ENCODE results near the gene LRP4. TPM values are rescaled to one million over a fixed set of nuclear protein-coding genes. Genes with fewer than 3 reads are reported as not detected.

Gene LRP4
- total RNA-seq, 1 donor from 2014 or later, result 49.3 TPM

DNA sequence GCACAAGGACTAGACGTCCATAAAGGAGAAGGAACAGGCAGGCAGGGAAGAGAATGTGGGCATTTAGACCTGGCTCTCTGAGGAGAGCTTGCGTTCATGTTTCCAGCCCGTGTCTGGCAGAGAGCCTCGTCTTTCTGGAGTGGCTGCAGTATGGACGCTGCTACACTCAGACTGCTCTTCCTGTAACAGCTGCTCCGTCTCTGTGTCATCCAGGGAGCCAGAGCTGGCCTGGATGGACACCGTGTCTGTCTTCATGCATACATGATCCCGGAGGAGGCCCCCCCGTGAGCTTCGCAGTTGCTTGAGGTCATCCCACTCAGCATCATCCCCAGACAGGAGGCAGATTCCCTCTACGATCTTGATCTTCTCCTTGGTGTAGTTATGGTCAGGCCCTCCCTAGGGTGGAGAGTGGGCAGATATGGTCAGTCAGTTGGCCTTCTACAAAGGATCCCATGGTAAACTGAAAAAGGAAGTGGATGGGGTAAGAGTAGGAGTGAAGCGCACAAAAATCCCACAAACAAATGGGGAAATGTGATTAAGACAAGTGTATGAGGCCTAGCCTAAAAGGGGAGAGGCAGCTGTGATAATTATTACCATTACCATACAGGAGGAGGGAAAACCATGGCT, 59.3 kb downstream of the LRP4 start:
- no peaks in the 10 kb centered on the region for H3K4me1 Mint-ChIP-seq (ENCODE audit: unreplicated experiment)
- no peak overlapping the region for H3K27ac Mint-ChIP-seq (ENCODE audit: unreplicated experiment)
- DNase-seq (ENCODE audit: extremely low spot score, unreplicated experiment), result no peak
- H3K36me3 Mint-ChIP-seq (ENCODE audit: unreplicated experiment), result peaks cover 37% of the 10 kb centered on the region
- TF ChIP-seq, protein P1, sequence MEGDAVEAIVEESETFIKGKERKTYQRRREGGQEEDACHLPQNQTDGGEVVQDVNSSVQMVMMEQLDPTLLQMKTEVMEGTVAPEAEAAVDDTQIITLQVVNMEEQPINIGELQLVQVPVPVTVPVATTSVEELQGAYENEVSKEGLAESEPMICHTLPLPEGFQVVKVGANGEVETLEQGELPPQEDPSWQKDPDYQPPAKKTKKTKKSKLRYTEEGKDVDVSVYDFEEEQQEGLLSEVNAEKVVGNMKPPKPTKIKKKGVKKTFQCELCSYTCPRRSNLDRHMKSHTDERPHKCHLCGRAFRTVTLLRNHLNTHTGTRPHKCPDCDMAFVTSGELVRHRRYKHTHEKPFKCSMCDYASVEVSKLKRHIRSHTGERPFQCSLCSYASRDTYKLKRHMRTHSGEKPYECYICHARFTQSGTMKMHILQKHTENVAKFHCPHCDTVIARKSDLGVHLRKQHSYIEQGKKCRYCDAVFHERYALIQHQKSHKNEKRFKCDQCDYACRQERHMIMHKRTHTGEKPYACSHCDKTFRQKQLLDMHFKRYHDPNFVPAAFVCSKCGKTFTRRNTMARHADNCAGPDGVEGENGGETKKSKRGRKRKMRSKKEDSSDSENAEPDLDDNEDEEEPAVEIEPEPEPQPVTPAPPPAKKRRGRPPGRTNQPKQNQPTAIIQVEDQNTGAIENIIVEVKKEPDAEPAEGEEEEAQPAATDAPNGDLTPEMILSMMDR (IDR thresholded peaks at IDR 0.05), result no peak
- no peaks in the 10 kb centered on the region for H3K9me3 Mint-ChIP-seq (ENCODE audit: unreplicated experiment)
- H3K4me3 Mint-ChIP-seq (ENCODE audit: unreplicated experiment), result no peak overlapping the region
- no peaks in the 10 kb centered on the region for H3K27me3 Mint-ChIP-seq (ENCODE audit: unreplicated experiment)

DNA sequence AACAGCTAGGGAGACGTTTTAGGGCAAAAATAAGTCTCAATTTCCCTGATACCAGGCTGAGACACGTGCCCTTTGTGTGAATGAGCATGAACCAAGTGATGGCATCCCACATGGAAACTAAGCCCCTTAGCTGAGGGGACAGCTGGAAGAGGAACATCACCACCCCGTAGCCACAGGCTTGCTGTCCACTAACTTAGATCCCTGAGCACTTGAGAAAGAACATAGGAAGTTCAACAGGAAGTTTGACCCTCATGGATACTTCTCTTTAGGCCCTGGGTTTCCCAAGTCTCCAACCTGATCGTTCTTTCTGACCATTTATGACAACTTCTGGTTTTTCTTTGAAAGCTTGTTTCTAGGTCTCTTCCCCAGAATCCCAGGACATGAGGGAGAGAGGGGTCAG, 60.7 kb downstream of the LRP4 start:
- TF ChIP-seq, protein P1 (IDR thresholded peaks at IDR 0.05), result no peak
- Mint-ChIP-seq H3K36me3 (ENCODE audit: unreplicated experiment) (peaks cover 29% of the 10 kb centered on the region), H3K27me3 (ENCODE audit: unreplicated experiment) (no peaks in the 10 kb centered on the region), H3K4me3 (ENCODE audit: unreplicated experiment) (no peak overlapping the region), H3K27ac (ENCODE audit: unreplicated experiment) (no peak overlapping the region), H3K4me1 (ENCODE audit: unreplicated experiment) (no peaks in the 10 kb centered on the region), H3K9me3 (ENCODE audit: unreplicated experiment) (no peaks in the 10 kb centered on the region)
- DNase-seq (ENCODE audit: extremely low spot score, unreplicated experiment), result no peak

DNA sequence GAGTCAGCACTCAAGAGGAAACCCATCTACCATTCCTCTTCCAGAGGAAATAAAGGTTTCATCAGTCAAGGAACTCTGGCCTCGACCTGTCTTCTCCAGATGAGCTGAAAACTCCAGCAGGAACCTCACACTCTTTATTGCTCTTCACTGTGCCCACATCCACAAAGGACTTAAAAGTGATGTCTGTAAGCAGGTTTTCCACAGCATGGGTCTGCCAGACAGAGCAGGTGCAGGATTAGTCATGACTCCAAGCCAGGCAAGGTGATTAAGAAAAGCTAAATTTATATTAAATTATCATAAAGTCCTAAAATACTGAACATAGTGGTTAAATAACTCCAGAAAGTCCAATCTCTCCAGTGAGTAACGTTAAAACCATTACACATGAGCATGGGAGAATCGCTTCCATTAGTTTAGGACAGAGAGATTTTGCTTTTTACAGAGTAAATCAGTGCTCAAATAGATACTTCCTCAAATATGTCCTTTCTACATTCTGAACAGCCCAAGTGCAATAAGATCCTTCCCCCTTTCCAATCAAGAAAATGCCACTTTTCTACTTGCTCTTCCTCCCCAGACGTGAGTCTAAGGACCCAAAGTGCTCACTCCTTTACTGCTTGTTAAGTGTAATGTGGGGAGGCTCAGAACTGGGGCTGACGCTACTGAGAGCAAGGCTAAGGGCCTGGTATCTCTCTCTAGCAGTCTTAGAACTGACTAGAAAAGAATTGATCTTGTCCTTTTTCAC, 61.6 kb downstream of the LRP4 start:
- no peak overlapping the region for H3K27ac Mint-ChIP-seq (ENCODE audit: unreplicated experiment)

DNA sequence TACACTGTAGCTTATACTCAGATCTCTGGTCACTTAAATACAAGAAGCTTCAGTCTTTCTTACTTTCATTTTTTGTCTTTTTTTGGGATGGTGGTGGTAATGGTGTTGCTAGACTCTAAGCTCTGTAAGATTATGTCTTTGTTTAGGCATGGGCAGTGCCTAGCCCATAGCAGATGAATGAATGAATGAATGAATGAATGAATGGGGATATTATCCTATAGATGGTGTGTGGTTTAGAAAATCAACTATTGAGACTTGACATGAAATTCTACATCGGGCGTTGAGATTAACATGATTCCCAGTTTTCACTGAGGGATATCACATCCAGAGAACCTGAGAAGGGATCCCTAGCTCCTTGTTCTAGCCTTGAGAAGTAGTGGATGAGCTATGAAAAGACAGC, 62.5 kb downstream of the LRP4 start:
- peaks cover 24% of the 10 kb centered on the region for H3K36me3 Mint-ChIP-seq (ENCODE audit: unreplicated experiment)
- H3K27me3 Mint-ChIP-seq (ENCODE audit: unreplicated experiment), result no peaks in the 10 kb centered on the region
- H3K27ac Mint-ChIP-seq (ENCODE audit: unreplicated experiment), result no peak overlapping the region
- no peaks in the 10 kb centered on the region for H3K4me1 Mint-ChIP-seq (ENCODE audit: unreplicated experiment)
- H3K4me3 Mint-ChIP-seq (ENCODE audit: unreplicated experiment), result no peak overlapping the region
- DNase-seq (ENCODE audit: extremely low spot score, unreplicated experiment), result no peak
- TF ChIP-seq, protein P1 (IDR thresholded peaks at IDR 0.05), result no peak
- H3K9me3 Mint-ChIP-seq (ENCODE audit: unreplicated experiment), result no peaks in the 10 kb centered on the region

More for the DNA sequence above, 61.6 kb downstream of the LRP4 start:
- no peaks in the 10 kb centered on the region for H3K27me3 Mint-ChIP-seq (ENCODE audit: unreplicated experiment)
- H3K36me3 Mint-ChIP-seq (ENCODE audit: unreplicated experiment), result peaks cover 27% of the 10 kb centered on the region
- H3K4me3 Mint-ChIP-seq (ENCODE audit: unreplicated experiment), result no peak overlapping the region
- no peak for DNase-seq (ENCODE audit: extremely low spot score, unreplicated experiment)
- H3K9me3 Mint-ChIP-seq (ENCODE audit: unreplicated experiment), result no peaks in the 10 kb centered on the region
- H3K4me1 Mint-ChIP-seq (ENCODE audit: unreplicated experiment), result no peaks in the 10 kb centered on the region
- TF ChIP-seq, protein P1 (IDR thresholded peaks at IDR 0.05), result no peak

DNA sequence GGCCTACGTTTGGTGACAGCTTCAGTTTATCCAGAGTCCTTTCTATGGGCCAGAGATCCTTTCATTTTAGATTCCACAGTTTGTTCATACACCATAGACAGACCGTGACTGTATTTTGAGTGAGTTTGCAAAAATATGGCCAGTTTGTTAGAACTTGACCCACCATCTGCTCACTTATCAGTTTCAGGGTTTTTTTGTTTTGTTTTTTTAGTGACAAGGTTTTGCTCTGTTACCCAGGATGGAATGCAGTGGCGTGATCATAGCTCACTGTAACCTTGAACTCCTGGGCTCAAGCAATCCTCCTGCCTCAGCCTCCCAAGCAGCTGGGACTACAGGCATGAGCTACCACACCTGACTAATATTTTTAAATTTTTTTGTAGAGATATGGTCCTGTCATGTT, 63.2 kb downstream of the LRP4 start:
- no peaks in the 10 kb centered on the region for H3K9me3 Mint-ChIP-seq (ENCODE audit: unreplicated experiment)
- no peak overlapping the region for H3K27ac Mint-ChIP-seq (ENCODE audit: unreplicated experiment)
- peaks cover 18% of the 10 kb centered on the region for H3K36me3 Mint-ChIP-seq (ENCODE audit: unreplicated experiment)
- TF ChIP-seq, protein P1 (IDR thresholded peaks at IDR 0.05), result no peak
- H3K4me1 Mint-ChIP-seq (ENCODE audit: unreplicated experiment), result no peaks in the 10 kb centered on the region
- H3K27me3 Mint-ChIP-seq (ENCODE audit: unreplicated experiment), result no peaks in the 10 kb centered on the region
- H3K4me3 Mint-ChIP-seq (ENCODE audit: unreplicated experiment), result no peak overlapping the region
- no peak for DNase-seq (ENCODE audit: extremely low spot score, unreplicated experiment)

Measured in osteocyte (in vitro differentiated cells).